H9 (cell line): Measurements from ENCODE around the gene CACNA1A. TPM values are rescaled to one million over a fixed set of nuclear protein-coding genes. Genes with fewer than 3 reads are reported as not detected.
"Not testable (repeated sequence)": the region's sequence is repeated elsewhere in the genome, so short reads cannot be mapped to it uniquely, and the experiment has no call there.

Source experiments
- DNase-seq: peaks from one replicate; pipeline ENCODE4 v3.0.0-alpha.2; 2017
- H2AFZ ChIP-seq: one replicate; pipeline ENCODE4 v1.6.1; 2013; ENCODE audit warnings: mild to moderate bottlenecking, low read length, control low read depth, moderate library complexity
- H2AK5ac ChIP-seq: 2 replicates; pipeline ENCODE4 v1.6.1; 2013; ENCODE audit warnings: low read length, control low read depth, mixed read lengths; ENCODE audit not compliant: insufficient read length
- H2BK120ac ChIP-seq: one replicate; pipeline ENCODE4 v1.6.1; 2013; ENCODE audit warnings: low read depth, mild to moderate bottlenecking, low read length, control low read depth, inconsistent platforms; ENCODE audit not compliant: poor library complexity, severe bottlenecking
- H2BK12ac ChIP-seq: 2 replicates; pipeline ENCODE4 v1.6.1; 2013; ENCODE audit warnings: low read length, control low read depth, mixed read lengths, low read depth; ENCODE audit not compliant: insufficient read length
- H2BK15ac ChIP-seq: 2 replicates; pipeline ENCODE4 v1.6.1; 2013; ENCODE audit warnings: low read depth, low read length, control low read depth
- H2BK20ac ChIP-seq: one replicate; pipeline ENCODE4 v1.6.1; 2013; ENCODE audit warnings: low read depth, mild to moderate bottlenecking, low read length, control low read depth, inconsistent platforms; ENCODE audit not compliant: poor library complexity, severe bottlenecking
- H2BK5ac ChIP-seq: 2 replicates; pipeline ENCODE4 v1.6.1; 2013; ENCODE audit warnings: low read length, control low read depth, mixed read lengths; ENCODE audit not compliant: insufficient read length
- H3K14ac ChIP-seq: 2 replicates; pipeline ENCODE4 v1.6.1; 2013; ENCODE audit warnings: low read length, control low read depth; ENCODE audit not compliant: insufficient read depth
- H3K18ac ChIP-seq: 2 replicates; pipeline ENCODE4 v1.6.1; 2013; ENCODE audit warnings: low read depth, mild to moderate bottlenecking, mixed read lengths, low read length, control low read depth; ENCODE audit not compliant: insufficient read length
- H3K23ac ChIP-seq: 2 replicates; pipeline ENCODE4 v1.6.1; 2013; ENCODE audit warnings: low read length, control low read depth, mixed read lengths, low read depth; ENCODE audit not compliant: insufficient read length
- H3K23me2 ChIP-seq: 2 replicates; pipeline ENCODE4 v1.6.1; 2013; ENCODE audit warnings: low read depth, mild to moderate bottlenecking, mixed read lengths, low read length, control low read depth; ENCODE audit not compliant: insufficient read length, poor library complexity, severe bottlenecking
- H3K27ac ChIP-seq: 2 replicates; pipeline ENCODE4 v1.5.1; 2013; ENCODE audit warnings: low read length, control low read depth, mixed read lengths, low read depth; ENCODE audit not compliant: insufficient read length
- H3K27me3 ChIP-seq: 2 replicates; pipeline ENCODE4 v1.6.1; 2013; ENCODE audit warnings: low read length, control low read depth, inconsistent platforms; ENCODE audit not compliant: insufficient read depth
- H3K4ac ChIP-seq: 2 replicates; pipeline ENCODE4 v1.6.1; 2013; ENCODE audit warnings: low read depth, mild to moderate bottlenecking, control low read depth, inconsistent platforms, low read length, moderate library complexity
- H3K4me1 ChIP-seq: 2 replicates; pipeline ENCODE4 v1.6.1; 2013; ENCODE audit warnings: low read length, control low read depth, inconsistent platforms; ENCODE audit not compliant: insufficient read depth
- H3K4me2 ChIP-seq: 2 replicates; pipeline ENCODE4 v1.6.1; 2013; ENCODE audit warnings: low read length, control low read depth, mixed read lengths; ENCODE audit not compliant: insufficient read length, insufficient read depth
- H3K56ac ChIP-seq: 2 replicates; pipeline ENCODE4 v1.6.1; 2013; ENCODE audit warnings: low read depth, mild to moderate bottlenecking, mixed read lengths, low read length, control low read depth; ENCODE audit not compliant: insufficient read length
- H3K79me1 ChIP-seq: 2 replicates; pipeline ENCODE4 v1.6.1; 2013; ENCODE audit warnings: low read depth, mild to moderate bottlenecking, moderate library complexity, low read length, control low read depth, inconsistent platforms; ENCODE audit not compliant: insufficient read depth, poor library complexity, severe bottlenecking
- H3K79me2 ChIP-seq: 2 replicates; pipeline ENCODE4 v1.6.1; 2013; ENCODE audit warnings: low read length, control low read depth, inconsistent platforms; ENCODE audit not compliant: insufficient read depth
- H3K9ac ChIP-seq: 2 replicates; pipeline ENCODE4 v1.6.1; 2013; ENCODE audit warnings: low read length, control low read depth, mixed read lengths; ENCODE audit not compliant: insufficient read length; ENCODE audit errors: extremely low read depth
- H3K9me3 ChIP-seq: one replicate; pipeline ENCODE4 v1.6.1; 2013; ENCODE audit warnings: low read depth, low read length, inconsistent platforms; ENCODE audit not compliant: control insufficient read depth
- H3T11ph ChIP-seq: one replicate; pipeline ENCODE4 v1.6.1; 2013; ENCODE audit warnings: mild to moderate bottlenecking, low read length, control low read depth, inconsistent platforms
- H4K20me1 ChIP-seq: one replicate; pipeline ENCODE4 v1.6.1; 2013; ENCODE audit not compliant: control insufficient read depth, insufficient read length, insufficient read depth
- H4K5ac ChIP-seq: 2 replicates; pipeline ENCODE4 v1.6.1; 2013; ENCODE audit warnings: low read depth, mild to moderate bottlenecking, mixed read lengths, low read length, control low read depth; ENCODE audit not compliant: insufficient read length
- H4K8ac ChIP-seq: replicated peaks from 2 replicates; pipeline ENCODE4 v1.6.1; 2013; ENCODE audit warnings: low read length, control low read depth, mixed read lengths, low read depth; ENCODE audit not compliant: insufficient read length
- H4K91ac ChIP-seq: 2 replicates; pipeline ENCODE4 v1.6.1; 2013; ENCODE audit warnings: low read depth, mild to moderate bottlenecking, moderate library complexity, mixed read lengths, low read length, control low read depth; ENCODE audit not compliant: insufficient read length
- H3K27ac Mint-ChIP-seq, 3 experiments: 2 replicates in 2 of 3; 3 replicates in 1 of 3; pipeline ENCODE4 v1.8.0; 2020 to 2021; ENCODE audit warnings: mixed read lengths in 3 of 3, mild to moderate bottlenecking in 1 of 3, moderate library complexity in 1 of 3
- H3K27me3 Mint-ChIP-seq: 2 replicates; pipeline ENCODE4 v1.8.0; 2021; ENCODE audit warnings: low read depth, mild to moderate bottlenecking, moderate library complexity, mixed read lengths
- H3K36me3 Mint-ChIP-seq, 3 experiments: 2 replicates in 2 of 3; 3 replicates in 1 of 3; pipeline ENCODE4 v1.8.0; 2020 to 2021; ENCODE audit warnings: low read depth in 3 of 3, mixed read lengths in 3 of 3; ENCODE audit not compliant: insufficient read depth in 1 of 3
- H3K4me1 Mint-ChIP-seq, 2 experiments: 2 replicates each; pipeline ENCODE4 v1.8.0; 2020; ENCODE audit warnings: mixed read lengths in 2 of 2
- H3K4me3 Mint-ChIP-seq, 2 experiments: 2 replicates in 1 of 2; 3 replicates in 1 of 2; pipeline ENCODE4 v1.8.0; 2020 to 2021; ENCODE audit warnings: mild to moderate bottlenecking in 2 of 2, mixed read lengths in 2 of 2, moderate library complexity in 1 of 2
- H3K9me3 Mint-ChIP-seq, 2 experiments: 2 replicates in 1 of 2; 3 replicates in 1 of 2; pipeline ENCODE4 v1.8.0; 2020; ENCODE audit warnings: mild to moderate bottlenecking in 2 of 2, mixed read lengths in 2 of 2, moderate library complexity in 1 of 2
- CTCF ChIP-seq: fragments of 200-600 bp; sonication (generic); conservative IDR thresholded peaks from 3 replicates; pipeline ENCODE4 v1.8.0; 2021; ENCODE audit warnings: antibody characterized with exemption, mild to moderate bottlenecking
- WGBS: extraction: QIAGEN DNeasy Blood & Tissue Kit; methylation state at CpG from one replicate; pipeline ENCODE4 v1.1.7; 2013; ENCODE audit warnings: missing lambda C conversion rate, low lambda C conversion rate, mixed read lengths; ENCODE audit not compliant: insufficient read length; ENCODE audit errors: extremely low coverage; 5-methylcytosine and 5-hydroxymethylcytosine counted together
- total RNA-seq: library from RNA; stranded (reverse); gene quantifications from 2 replicates; pipeline ENCODE4 v1.2.1, GENCODE V29; 2021

Gene CACNA1A
- total RNA-seq, 1 experiment from 2014 or later = 8.0 TPM

- H3K9me3 Mint-ChIP-seq = peaks cover 17 to 25% of the 10 kb centered on the region in 2 experiments
- no peak overlapping the region for H2BK15ac ChIP-seq
- peaks cover 0 to 4% of the 10 kb centered on the region in 2 experiments; a peak in 2 of 4 replicates for H3K4me1 Mint-ChIP-seq
- no peak overlapping the region for H4K8ac ChIP-seq
- no peak overlapping the region for H3K23ac ChIP-seq
- no peak overlapping the region for H2AK5ac ChIP-seq
- H2BK20ac ChIP-seq = no peak overlapping the region
- no peaks in the 10 kb centered on the region for H4K20me1 ChIP-seq
- no peak overlapping the region for H3K4ac ChIP-seq
- no peak overlapping the region for H3T11ph ChIP-seq
- H3K79me2 ChIP-seq = no peaks in the 10 kb centered on the region
- no peaks in the 10 kb centered on the region for H3K27me3 ChIP-seq
- no peak for TF ChIP-seq CTCF
- H3K9ac ChIP-seq = no peak overlapping the region
- peaks cover 7% of the 10 kb centered on the region for H3K9me3 ChIP-seq
- H3K4me1 ChIP-seq = no peaks in the 10 kb centered on the region
- H3K27me3 Mint-ChIP-seq = peaks cover 9% of the 10 kb centered on the region
- no peak overlapping the region for H3K27ac ChIP-seq
- H4K5ac ChIP-seq = no peak overlapping the region
- H3K36me3 Mint-ChIP-seq = peaks cover 5 to 14% (median 13%) of the 10 kb centered on the region in 3 experiments; a peak in 6 of 7 replicates
- H4K91ac ChIP-seq = no peak overlapping the region
- WGBS = no CpG with 5 or more reads among the region's 11 CpGs
- H3K56ac ChIP-seq = no peak overlapping the region
- no peak for DNase-seq
- no peak overlapping the region; a peak in 1 of 7 replicates for H3K27ac Mint-ChIP-seq
- no peak overlapping the region for H3K14ac ChIP-seq
- H2BK120ac ChIP-seq = no peak overlapping the region
- H3K18ac ChIP-seq = no peak overlapping the region
- no peak overlapping the region for H3K4me3 Mint-ChIP-seq
- no peak overlapping the region for H2BK5ac ChIP-seq
- no peak overlapping the region for H3K4me2 ChIP-seq
- no peak overlapping the region for H2AFZ ChIP-seq
- H3K23me2 ChIP-seq = peaks cover 8% of the 10 kb centered on the region
- H2BK12ac ChIP-seq = no peak overlapping the region
- H3K79me1 ChIP-seq = no peaks in the 10 kb centered on the region
These were observed 78.8 kb downstream of the CACNA1A start for GRCh38 chr19:13427273-13428051.

DNA sequence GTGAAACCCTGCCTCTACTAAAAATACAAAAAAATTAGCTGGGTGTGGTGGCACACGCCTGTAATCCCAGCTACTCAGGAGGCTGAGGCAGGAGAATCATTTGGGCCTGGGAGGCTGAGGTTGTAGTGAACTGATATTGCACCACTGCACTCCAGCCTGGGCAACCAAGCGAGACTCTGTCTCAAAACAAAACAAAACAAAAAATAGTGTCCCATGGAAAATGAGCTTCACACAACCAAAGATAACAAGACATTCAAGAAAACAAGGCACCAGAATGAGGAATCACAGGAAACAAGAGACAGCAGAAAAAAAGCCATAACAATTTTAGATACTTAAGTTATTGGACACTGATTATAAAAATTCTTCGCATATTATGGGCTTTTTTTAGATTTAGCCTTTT, 80.4 kb downstream of the CACNA1A start:
- not testable (repeated sequence) for H3K4me1 Mint-ChIP-seq, H4K5ac ChIP-seq, H3K79me1 ChIP-seq, H3K9ac ChIP-seq, H2BK120ac ChIP-seq, H3K18ac ChIP-seq, H4K20me1 ChIP-seq, H3K56ac ChIP-seq, H2AFZ ChIP-seq, H3K27me3 Mint-ChIP-seq, H2AK5ac ChIP-seq, H2BK15ac ChIP-seq, H3K79me2 ChIP-seq, H3K23me2 ChIP-seq, H2BK12ac ChIP-seq, H3K14ac ChIP-seq, H3K4me2 ChIP-seq, H3K4ac ChIP-seq, H4K91ac ChIP-seq, H3K9me3 ChIP-seq, H2BK20ac ChIP-seq, H3K27me3 ChIP-seq, DNase-seq, H3K23ac ChIP-seq, H3K4me1 ChIP-seq, H3K27ac ChIP-seq, H3T11ph ChIP-seq, H3K27ac Mint-ChIP-seq, H4K8ac ChIP-seq, H2BK5ac ChIP-seq, H3K4me3 Mint-ChIP-seq
- no CpG with 5 or more reads among the region's 3 CpGs for WGBS
- H3K9me3 Mint-ChIP-seq = peaks cover 31 to 38% of the 10 kb centered on the region in 2 experiments
- H3K36me3 Mint-ChIP-seq = peaks cover 5 to 22% (median 14%) of the 10 kb centered on the region in 3 experiments; a peak in 6 of 7 replicates
